ENCODE measurements around the gene PARVG. TPM values are rescaled to one million over a fixed set of nuclear protein-coding genes. Genes with fewer than 3 reads are reported as not detected.

PARVG gene
- total RNA-seq, 4 donors from 2014 or later: 5.0 to 25.3 (median 8.4) TPM

DNA sequence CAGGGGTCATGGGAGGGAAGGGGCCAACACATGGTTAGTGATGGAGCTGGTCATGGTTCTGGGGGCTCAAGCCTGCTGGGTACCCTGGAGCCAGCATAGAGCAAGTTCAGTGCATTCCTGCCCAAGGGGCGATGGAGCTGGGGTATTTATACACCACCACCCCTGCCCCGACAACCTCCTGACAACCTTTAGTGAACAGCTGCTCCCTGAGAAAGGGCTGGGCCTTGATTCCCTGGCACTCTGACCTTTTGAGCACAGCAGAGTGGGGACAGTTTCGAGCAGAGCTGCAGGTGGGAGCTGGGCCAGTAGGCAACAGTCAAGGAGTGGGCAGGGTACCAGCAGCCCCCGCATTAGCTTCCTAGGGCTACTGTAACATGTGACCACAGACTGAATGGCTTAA lies 6.0 kb downstream of the PARVG start:
- Histone ChIP-seq H3K4me3 (no peak overlapping the region), H3K36me3 (no peaks in the 10 kb centered on the region), H3K27ac (no peak overlapping the region), H3K27me3 (no peaks in the 10 kb centered on the region), H3K9me3 (no peaks in the 10 kb centered on the region), H3K4me1 (peaks cover 0 to 5% of the 10 kb centered on the region in 2 donors)
- no peak for TF ChIP-seq POLR2A (IDR thresholded peaks at IDR 0.05)
- TF ChIP-seq, protein P1, sequence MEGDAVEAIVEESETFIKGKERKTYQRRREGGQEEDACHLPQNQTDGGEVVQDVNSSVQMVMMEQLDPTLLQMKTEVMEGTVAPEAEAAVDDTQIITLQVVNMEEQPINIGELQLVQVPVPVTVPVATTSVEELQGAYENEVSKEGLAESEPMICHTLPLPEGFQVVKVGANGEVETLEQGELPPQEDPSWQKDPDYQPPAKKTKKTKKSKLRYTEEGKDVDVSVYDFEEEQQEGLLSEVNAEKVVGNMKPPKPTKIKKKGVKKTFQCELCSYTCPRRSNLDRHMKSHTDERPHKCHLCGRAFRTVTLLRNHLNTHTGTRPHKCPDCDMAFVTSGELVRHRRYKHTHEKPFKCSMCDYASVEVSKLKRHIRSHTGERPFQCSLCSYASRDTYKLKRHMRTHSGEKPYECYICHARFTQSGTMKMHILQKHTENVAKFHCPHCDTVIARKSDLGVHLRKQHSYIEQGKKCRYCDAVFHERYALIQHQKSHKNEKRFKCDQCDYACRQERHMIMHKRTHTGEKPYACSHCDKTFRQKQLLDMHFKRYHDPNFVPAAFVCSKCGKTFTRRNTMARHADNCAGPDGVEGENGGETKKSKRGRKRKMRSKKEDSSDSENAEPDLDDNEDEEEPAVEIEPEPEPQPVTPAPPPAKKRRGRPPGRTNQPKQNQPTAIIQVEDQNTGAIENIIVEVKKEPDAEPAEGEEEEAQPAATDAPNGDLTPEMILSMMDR (IDR thresholded peaks at IDR 0.05): no peak
- intact Hi-C loops (cut with DNase I; ENCODE audit: low total_unique reads): no loop called here
- DNase-seq: no peak

DNA sequence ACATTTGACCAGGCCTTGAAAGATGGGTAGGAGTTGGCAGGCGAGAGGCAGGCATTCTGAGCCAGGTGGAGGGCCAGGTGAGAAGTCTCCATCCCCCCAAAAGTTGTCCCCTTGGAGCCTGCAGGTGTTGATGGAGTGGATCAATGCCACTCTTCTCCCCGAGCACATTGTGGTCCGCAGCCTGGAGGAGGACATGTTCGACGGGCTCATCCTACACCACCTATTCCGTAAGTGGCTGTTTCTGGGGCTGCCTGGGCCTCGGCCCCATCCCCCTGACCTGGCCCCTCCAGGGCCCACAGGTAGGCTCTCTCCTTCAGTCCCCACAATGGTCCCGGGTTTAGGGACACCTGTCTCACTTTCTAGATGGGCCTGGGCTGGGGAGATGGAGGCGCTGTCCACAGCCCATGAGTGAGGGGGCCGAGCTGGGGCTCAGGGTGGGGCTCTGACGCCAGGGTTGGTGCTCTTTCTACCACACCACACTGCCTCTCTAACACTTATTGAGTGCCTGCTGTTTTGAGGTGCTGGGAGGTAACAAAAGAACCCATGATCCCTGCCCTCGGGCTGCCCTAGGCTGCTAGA lies 7.0 kb downstream of the PARVG start:
- TF ChIP-seq POLR2A (IDR thresholded peaks at IDR 0.05): no peak
- TF ChIP-seq, protein P1 (IDR thresholded peaks at IDR 0.05): no peak
- Histone ChIP-seq H3K9me3 (no peaks in the 10 kb centered on the region), H3K27me3 (no peaks in the 10 kb centered on the region), H3K4me3 (no peak overlapping the region), H3K36me3 (no peaks in the 10 kb centered on the region), H3K27ac (no peak overlapping the region), H3K4me1 (peaks cover 0 to 5% of the 10 kb centered on the region in 2 donors)
- no peak for DNase-seq
- intact Hi-C loops (cut with DNase I; ENCODE audit: low total_unique reads): no loop called here

DNA sequence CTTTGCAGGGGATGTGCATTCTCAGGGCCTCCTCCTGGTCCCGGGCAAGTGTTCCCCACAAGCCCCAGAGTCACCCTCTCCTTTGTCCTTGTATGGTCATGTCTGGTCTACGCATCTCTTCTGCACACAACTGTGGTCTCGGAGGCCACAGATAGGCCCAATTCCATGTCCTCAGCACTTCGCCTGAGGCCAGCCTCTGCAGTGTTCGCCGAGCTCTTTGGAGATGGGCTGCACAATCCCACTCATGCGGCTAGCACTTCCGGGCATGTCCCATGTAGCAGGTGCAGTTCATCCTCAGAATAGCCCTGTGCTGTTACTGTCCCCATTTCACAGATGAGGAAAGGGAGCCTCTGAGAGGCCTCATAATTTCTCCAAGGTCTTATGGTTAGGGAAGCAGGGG lies 7.6 kb downstream of the PARVG start:
- intact Hi-C loops (cut with DNase I; ENCODE audit: low total_unique reads): no loop called here
- Histone ChIP-seq H3K4me3 (no peak overlapping the region), H3K27ac (no peak overlapping the region), H3K36me3 (no peaks in the 10 kb centered on the region), H3K4me1 (peaks cover 0 to 5% of the 10 kb centered on the region in 2 donors), H3K9me3 (no peaks in the 10 kb centered on the region), H3K27me3 (no peaks in the 10 kb centered on the region)
- TF ChIP-seq POLR2A (IDR thresholded peaks at IDR 0.05): no peak
- TF ChIP-seq, protein P1 (IDR thresholded peaks at IDR 0.05): no peak
- no peak for DNase-seq

DNA sequence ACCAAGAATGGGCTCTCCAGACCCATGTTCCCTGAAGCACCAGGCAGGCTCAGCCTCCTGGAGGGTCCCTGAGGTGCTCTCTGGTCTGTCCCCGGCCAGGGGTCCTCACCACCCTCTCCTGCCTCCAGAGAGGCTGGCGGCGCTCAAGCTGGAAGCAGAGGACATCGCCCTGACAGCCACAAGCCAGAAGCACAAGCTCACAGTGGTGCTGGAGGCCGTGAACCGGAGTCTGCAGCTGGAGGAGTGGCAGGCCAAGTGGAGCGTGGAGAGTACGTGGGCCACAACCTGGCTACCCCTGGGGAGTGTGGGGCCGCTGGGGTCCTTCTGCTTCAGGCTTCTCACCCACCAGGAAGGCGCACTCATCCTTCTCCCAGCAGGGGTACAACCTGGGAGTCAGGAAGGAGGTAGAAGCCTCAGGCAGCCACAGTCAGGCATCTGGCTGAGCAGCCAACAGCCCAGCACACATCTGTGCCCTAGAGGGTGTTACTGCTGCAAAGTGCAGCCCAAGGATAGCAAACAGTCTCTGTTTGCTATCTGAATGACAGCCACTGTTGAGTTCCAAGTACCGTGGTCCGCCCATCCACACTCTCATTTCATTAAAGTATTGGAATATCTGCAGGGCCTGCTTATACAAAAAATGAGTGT lies 8.4 kb downstream of the PARVG start:
- no peak for TF ChIP-seq POLR2A (IDR thresholded peaks at IDR 0.05)
- TF ChIP-seq, protein P1 (IDR thresholded peaks at IDR 0.05): no peak
- Histone ChIP-seq H3K36me3 (no peaks in the 10 kb centered on the region), H3K27me3 (no peaks in the 10 kb centered on the region), H3K4me1 (peaks cover 0 to 5% of the 10 kb centered on the region in 2 donors), H3K4me3 (no peak overlapping the region), H3K9me3 (no peaks in the 10 kb centered on the region), H3K27ac (no peak overlapping the region)
- intact Hi-C loops (cut with DNase I; ENCODE audit: low total_unique reads): no loop called here
- DNase-seq: no peak

DNA sequence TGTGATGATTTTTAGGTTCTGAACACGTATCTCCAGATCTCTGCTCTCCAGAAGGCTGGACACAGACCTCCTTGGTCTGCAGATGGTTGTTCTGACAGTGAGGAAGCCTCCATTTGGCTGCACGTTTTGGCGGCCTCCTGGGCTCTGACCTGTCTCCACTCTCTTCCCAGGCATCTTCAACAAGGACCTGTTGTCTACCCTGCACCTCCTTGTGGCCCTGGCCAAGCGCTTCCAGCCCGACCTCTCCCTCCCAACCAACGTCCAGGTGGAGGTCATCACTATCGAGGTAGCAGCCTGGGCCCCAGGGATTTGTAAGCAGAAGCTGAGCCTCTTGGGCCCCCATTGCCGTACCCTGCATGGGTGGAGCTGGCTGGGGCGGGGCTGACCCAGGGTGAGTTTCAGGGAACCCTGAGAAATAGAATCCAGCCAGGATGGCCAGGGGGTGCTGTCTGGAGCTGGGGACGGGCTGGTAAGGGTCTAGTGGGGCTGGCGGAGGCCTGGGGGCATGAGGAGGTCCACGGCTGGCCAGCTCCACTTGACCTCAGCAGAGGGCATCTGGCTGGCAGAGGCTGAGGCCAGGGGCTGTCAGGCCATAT lies 9.8 kb downstream of the PARVG start:
- TF ChIP-seq POLR2A (IDR thresholded peaks at IDR 0.05): no peak
- TF ChIP-seq, protein P1 (IDR thresholded peaks at IDR 0.05): no peak
- DNase-seq: no peak
- H3K36me3 ChIP-seq: no peaks in the 10 kb centered on the region
- no peaks in the 10 kb centered on the region for H3K27me3 ChIP-seq
- no peaks in the 10 kb centered on the region for H3K4me1 ChIP-seq
- no peak overlapping the region for H3K4me3 ChIP-seq
- H3K9me3 ChIP-seq: no peaks in the 10 kb centered on the region
- no peak overlapping the region for H3K27ac ChIP-seq
- intact Hi-C loops (cut with DNase I; ENCODE audit: low total_unique reads): no loop called here

All from uterus (tissue), 4 donors.